Activated T-helper 1 cell treated with anti-CD3 and anti-CD28 coated beads, Interleukin-12 subunit alpha, Interleukin-12 subunit beta, Interleukin-2, Interleukin-4 antibody, amounts not matched to agents 30 ng/mL and 10 ng/mL and 1 ng/mL, durations not matched to agents 14 hours and 24 hours and 36 hours (primary cell): Measurements from ENCODE around the gene MAP3K21. TPM values are rescaled to one million over a fixed set of nuclear protein-coding genes. Genes with fewer than 3 reads are reported as not detected.

ENCODE experiments used
- DNase-seq: peaks from one replicate; pipeline ENCODE4 v3.0.0; 2021; ENCODE audit warnings: low spot score
- H3K27ac Mint-ChIP-seq: one replicate; pipeline ENCODE4 v1.8.0; 2021; ENCODE audit warnings: mild to moderate bottlenecking, mixed read lengths
- H3K27me3 Mint-ChIP-seq: one replicate; pipeline ENCODE4 v1.8.0; 2022; ENCODE audit warnings: mild to moderate bottlenecking, moderate library complexity, mixed read lengths; ENCODE audit not compliant: insufficient read depth
- H3K36me3 Mint-ChIP-seq: one replicate; pipeline ENCODE4 v1.8.0; 2021; ENCODE audit warnings: low read depth, mixed read lengths
- H3K4me1 Mint-ChIP-seq: one replicate; pipeline ENCODE4 v1.8.0; 2021; ENCODE audit warnings: low read depth, mixed read lengths
- H3K4me3 Mint-ChIP-seq: one replicate; pipeline ENCODE4 v1.8.0; 2021; ENCODE audit warnings: mild to moderate bottlenecking, moderate library complexity, mixed read lengths
- H3K9me3 Mint-ChIP-seq: one replicate; pipeline ENCODE4 v1.8.0; 2021; ENCODE audit warnings: mixed read lengths
- intact Hi-C: fragments of 100-400 bp; cut with micrococcal nuclease; formaldehyde crosslinking; loops from one replicate; pipeline ENCODE4 v1.15.1; 2024
- total RNA-seq: library from RNA; stranded (reverse); gene quantifications from 2 replicates; pipeline ENCODE4 v1.2.3, GENCODE V29; 2022

Gene MAP3K21
- total RNA-seq, 1 donor from 2014 or later, result 2.1 TPM

DNA sequence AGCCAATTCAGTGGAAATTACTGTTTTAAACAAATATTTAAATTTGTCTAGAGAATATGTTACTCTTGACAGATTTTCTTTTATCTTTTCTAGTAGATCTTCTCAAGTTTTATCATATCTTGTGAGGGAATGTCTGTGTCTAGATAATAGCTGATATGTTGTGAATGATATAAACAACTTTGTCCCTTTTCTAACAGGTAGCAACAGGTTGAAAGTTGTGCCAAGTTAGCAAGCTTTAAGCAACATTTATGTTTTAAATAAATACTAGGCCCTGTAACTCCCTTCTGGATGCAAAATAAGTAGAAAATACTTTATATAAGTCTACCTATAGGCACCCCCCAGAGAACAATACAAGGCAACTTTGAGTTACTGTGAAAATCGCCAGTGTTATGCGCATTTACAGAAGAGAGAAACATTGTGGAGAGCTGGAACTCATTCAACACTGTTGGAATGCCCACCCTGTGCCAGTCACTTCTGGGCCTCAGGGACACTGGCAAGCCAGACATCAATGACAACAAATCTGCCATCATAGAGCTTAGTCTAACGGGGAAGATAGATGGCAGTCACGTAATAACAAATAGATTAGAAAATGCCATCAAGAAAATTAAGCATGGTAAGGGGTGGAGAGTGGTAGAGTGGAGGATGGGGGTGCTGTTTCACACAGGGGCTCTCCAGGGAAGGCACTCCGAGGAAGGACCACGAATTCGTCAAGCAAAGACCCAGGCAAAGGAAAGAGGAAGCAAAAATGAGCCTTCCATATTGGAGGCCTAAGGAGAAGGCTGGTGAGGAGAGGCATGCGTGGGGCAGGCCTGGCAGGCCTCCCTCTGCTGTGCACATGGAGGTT, 4.4 kb downstream of the MAP3K21 start:
- intact Hi-C loops, result no loop called here
- DNase-seq, result no peak
- H3K9me3 Mint-ChIP-seq, result no peaks in the 10 kb centered on the region
- H3K4me1 Mint-ChIP-seq, result peaks cover 8% of the 10 kb centered on the region
- H3K4me3 Mint-ChIP-seq, result no peak overlapping the region
- H3K27me3 Mint-ChIP-seq, result peaks cover 24% of the 10 kb centered on the region
- H3K27ac Mint-ChIP-seq, result no peak overlapping the region
- H3K36me3 Mint-ChIP-seq, result no peaks in the 10 kb centered on the region

DNA sequence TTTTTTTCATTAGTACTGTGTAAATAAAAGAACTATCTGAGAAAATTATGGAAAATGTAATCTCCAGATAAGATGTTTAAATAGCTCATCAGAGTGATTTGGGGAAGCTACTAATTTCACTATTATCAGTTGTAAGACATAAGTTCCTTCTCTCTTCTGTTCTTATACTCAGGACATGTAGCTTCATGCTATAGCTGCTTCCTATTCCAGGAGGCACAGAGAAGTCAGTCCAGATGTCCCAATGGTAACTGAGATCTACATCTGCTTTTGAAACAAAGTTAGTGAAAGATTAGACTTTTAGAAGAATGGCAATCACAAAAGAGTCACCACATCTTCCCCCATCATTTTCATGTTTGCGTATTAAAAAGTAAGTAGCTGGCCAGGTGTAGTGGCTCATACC, 5.6 kb downstream of the MAP3K21 start:
- intact Hi-C loops, result no loop called here
- Mint-ChIP-seq H3K4me1 (peaks cover 7% of the 10 kb centered on the region), H3K27me3 (peaks cover 27% of the 10 kb centered on the region), H3K9me3 (no peaks in the 10 kb centered on the region), H3K27ac (no peak overlapping the region), H3K4me3 (no peak overlapping the region), H3K36me3 (no peaks in the 10 kb centered on the region)
- DNase-seq, result no peak

DNA sequence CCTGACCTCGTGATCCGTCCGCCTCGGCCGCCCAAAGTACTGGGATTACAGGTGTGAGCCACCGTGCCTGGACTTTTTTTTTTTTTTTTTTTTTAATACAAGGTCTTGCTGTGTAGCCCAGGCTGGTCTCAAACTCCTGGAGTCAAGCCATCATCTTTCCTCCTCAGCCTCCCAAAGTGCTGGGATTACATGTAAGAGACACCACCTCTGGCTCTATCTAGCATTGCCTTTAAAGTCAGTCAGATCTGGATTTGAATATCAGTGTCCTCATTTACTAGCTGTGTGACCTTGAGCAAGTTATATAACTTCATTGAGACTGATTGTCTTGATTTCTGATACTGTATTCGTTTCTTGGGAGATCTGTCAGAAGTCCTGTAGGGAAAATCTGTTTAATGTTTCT, 6.6 kb downstream of the MAP3K21 start:
- no peaks in the 10 kb centered on the region for H3K36me3 Mint-ChIP-seq
- no peak for DNase-seq
- H3K27me3 Mint-ChIP-seq, result peaks cover 29% of the 10 kb centered on the region
- H3K9me3 Mint-ChIP-seq, result no peaks in the 10 kb centered on the region
- intact Hi-C loops, result no loop called here
- H3K4me3 Mint-ChIP-seq, result no peak overlapping the region
- no peak overlapping the region for H3K27ac Mint-ChIP-seq
- H3K4me1 Mint-ChIP-seq, result peaks cover 2% of the 10 kb centered on the region

DNA sequence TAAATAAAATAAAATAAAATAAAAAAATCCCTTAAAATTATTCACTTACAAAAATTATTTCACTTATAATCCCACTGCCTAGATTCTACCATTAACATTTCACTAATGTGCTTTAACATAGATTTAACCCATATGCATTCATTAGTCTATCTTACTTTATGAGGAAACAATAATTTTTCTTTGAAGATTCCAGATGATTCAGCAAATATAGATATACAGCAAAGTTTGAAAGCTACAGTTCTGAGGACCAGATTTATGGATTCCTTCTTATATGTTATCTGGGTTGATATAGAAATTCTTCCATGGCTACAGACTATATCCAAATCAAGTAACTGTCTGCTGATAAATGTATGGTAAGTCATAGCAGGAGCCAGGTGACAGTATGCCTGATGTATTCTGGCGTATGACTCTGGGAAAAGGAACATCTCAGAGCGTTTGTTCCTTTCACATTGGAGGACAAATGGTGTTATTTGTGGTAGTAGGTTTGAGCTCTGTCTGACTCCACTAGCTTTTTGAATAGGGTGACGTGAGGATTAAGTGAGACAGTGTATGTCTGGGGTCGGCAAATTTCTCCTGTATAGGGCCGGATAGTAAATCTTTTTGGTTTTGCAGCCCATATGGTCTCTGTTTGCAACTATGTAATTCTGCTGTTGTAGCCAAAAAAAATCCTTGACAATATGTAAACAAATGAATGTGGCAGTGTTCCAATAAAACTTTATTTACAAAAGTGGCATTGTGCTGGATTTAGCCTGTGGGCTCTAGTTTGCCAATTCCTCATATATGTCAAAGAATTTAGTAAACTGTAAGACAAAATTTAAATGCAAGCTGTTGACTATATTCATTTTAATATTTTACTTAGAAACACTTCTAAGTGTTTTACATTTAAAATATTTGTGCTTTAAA, 9.3 kb downstream of the MAP3K21 start:
- Mint-ChIP-seq H3K27ac (no peak overlapping the region), H3K4me3 (no peak overlapping the region), H3K4me1 (no peaks in the 10 kb centered on the region), H3K27me3 (peaks cover 31% of the 10 kb centered on the region), H3K36me3 (no peaks in the 10 kb centered on the region), H3K9me3 (no peaks in the 10 kb centered on the region)
- DNase-seq, result no peak
- intact Hi-C loops, result no loop called here

DNA sequence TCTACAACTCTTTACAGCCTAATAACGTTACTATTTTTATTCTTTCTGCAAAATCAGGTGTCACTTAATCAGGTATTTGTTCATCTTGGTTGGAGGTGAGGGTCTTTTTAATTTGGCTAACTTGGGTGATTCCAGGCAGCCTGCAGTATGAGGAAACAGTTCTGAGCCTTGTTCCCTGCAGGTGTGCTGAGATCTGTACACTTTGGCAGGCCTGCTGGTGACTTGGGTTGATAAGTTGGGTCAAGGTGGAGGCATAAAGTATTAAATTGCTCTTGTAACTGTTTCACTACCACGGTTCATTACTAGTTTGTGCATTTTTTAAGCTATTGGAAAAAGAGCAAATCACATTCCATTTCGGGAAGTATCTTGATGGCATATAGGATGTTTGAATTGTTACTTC, 10.0 kb downstream of the MAP3K21 start:
- Mint-ChIP-seq H3K4me3 (no peak overlapping the region), H3K36me3 (no peaks in the 10 kb centered on the region), H3K27me3 (peaks cover 28% of the 10 kb centered on the region), H3K9me3 (no peaks in the 10 kb centered on the region), H3K27ac (no peak overlapping the region), H3K4me1 (no peaks in the 10 kb centered on the region)
- intact Hi-C loops, result no loop called here
- DNase-seq, result no peak

DNA sequence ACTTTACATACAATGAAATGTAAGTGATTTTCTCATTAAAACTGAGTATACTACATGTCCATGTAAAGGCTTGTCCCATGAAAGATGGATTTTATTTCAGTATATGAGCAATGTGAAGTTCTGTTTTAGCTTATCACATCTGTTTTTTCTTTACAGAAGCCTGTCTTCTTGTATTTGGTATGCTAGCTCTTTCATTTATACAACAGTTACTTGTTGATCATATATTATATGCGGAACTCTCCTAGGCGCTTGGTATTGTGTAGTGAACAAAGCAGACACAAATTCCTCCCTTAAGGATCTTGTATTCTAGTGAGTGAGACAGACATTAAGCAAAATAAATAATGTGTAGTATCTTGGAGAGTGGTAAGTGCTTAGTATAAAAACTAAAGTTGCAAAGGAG, 10.6 kb downstream of the MAP3K21 start:
- intact Hi-C loops, result no loop called here
- DNase-seq, result no peak
- Mint-ChIP-seq H3K27ac (no peak overlapping the region), H3K27me3 (peaks cover 28% of the 10 kb centered on the region), H3K36me3 (no peaks in the 10 kb centered on the region), H3K4me1 (no peaks in the 10 kb centered on the region), H3K4me3 (no peak overlapping the region), H3K9me3 (no peaks in the 10 kb centered on the region)

DNA sequence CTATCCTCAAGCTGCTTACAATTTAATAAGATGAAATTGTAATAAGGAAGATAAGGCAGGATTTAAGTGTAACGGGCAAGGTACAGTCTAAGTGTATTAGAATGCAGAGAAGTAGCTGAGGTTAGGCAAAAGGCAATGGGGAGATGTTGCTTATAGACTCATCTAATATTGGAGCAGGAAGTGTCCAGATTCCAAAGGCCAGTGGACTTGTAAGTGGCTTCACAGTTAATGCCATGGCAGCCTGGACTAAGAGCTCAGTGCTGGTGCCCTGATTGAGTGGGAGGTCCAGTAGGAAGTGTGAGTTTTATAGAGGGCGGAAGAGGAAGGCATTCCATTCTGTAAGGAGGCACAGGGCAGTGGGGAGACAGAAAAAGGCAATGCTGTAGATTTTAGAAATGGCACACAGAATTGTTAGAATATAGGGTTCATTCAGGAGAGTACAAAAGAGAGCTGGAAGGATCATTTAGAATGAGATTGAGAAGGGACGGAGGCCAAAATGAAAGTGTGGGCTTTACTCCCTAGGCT, 12.6 kb downstream of the MAP3K21 start:
- Mint-ChIP-seq H3K36me3 (no peaks in the 10 kb centered on the region), H3K27me3 (peaks cover 34% of the 10 kb centered on the region), H3K4me1 (no peaks in the 10 kb centered on the region)

DNA sequence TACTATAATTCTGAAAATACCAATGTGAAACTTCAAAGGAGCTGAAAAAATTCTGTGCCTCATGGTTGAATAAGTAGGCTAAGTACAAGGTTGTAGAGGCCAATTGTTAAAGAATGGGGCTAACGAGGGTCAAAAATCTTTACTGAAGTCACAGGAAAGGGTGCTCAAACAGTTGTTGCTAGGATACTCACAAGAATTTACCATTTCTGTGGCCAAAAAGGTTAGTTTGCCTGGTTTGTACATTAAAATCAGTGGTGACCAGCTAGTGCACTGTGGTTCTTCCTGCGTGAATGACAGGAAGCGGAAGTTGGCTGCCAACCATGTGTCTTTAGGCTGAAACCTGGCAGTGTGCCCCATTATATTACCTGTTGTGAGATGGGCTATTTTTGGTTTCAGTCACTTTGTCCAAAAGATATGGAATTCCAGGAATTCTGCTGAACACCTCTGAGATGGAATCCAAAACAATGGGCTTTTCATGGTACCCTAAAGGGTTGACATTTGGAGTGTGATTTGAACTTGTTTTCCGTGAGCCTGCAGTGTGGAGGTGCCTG, 13.5 kb downstream of the MAP3K21 start:
- no peaks in the 10 kb centered on the region for H3K9me3 Mint-ChIP-seq
- DNase-seq, result no peak

More for the DNA sequence above, 12.6 kb downstream of the MAP3K21 start:
- no peak for DNase-seq
- Mint-ChIP-seq H3K27ac (no peak overlapping the region), H3K4me3 (no peak overlapping the region), H3K9me3 (no peaks in the 10 kb centered on the region)
- intact Hi-C loops, result no loop called here

DNA sequence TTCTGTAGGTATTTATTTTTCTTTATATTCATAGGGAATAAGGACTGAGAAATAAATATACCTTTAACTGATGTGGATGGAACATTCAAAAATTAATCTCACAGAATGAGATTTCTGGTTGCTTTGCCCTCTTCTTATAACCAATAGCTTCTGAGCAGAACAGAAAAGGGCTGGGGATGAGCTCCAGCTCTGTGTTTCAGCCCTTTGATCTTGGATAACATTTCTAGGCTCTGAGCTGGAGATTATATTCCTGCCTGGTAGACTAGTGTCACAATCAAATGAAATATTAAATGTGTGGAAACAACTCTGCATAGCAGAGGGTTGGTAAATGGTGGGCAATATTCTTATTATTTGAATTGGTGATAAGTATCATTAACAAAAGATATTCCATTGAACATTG, 14.6 kb downstream of the MAP3K21 start:
- no peak overlapping the region for H3K4me3 Mint-ChIP-seq
- H3K4me1 Mint-ChIP-seq, result no peaks in the 10 kb centered on the region
- no peaks in the 10 kb centered on the region for H3K9me3 Mint-ChIP-seq
- intact Hi-C loops, result no loop called here
- peaks cover 29% of the 10 kb centered on the region for H3K27me3 Mint-ChIP-seq
- no peak for DNase-seq
- no peaks in the 10 kb centered on the region for H3K36me3 Mint-ChIP-seq
- no peak overlapping the region for H3K27ac Mint-ChIP-seq

More for the DNA sequence above, 13.5 kb downstream of the MAP3K21 start:
- H3K4me1 Mint-ChIP-seq, result no peaks in the 10 kb centered on the region
- H3K4me3 Mint-ChIP-seq, result no peak overlapping the region
- peaks cover 34% of the 10 kb centered on the region for H3K27me3 Mint-ChIP-seq
- no peaks in the 10 kb centered on the region for H3K36me3 Mint-ChIP-seq
- no peak overlapping the region for H3K27ac Mint-ChIP-seq
- intact Hi-C loops, result no loop called here

DNA sequence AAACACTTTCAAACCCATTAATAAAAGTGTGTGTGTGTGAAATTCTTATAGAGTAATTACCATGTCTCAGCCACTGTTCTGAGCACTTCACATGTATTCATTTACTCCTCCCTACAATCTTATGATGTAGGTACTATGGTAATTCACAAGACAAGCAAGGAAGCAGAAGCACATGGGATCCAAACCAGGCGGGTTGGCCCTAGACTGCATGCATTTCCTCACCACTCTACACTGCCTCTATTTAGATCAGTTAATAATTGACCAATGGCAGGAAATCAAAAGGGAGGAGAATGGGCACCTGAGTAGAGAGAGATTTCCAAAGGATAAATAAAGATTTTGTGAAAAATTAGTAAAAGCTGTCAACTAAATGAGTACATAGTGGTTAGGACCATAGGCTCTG, 15.7 kb downstream of the MAP3K21 start:
- Mint-ChIP-seq H3K36me3 (no peaks in the 10 kb centered on the region), H3K27me3 (peaks cover 23% of the 10 kb centered on the region), H3K9me3 (no peaks in the 10 kb centered on the region), H3K27ac (no peak overlapping the region), H3K4me3 (no peak overlapping the region), H3K4me1 (no peaks in the 10 kb centered on the region)
- intact Hi-C loops, result no loop called here
- no peak for DNase-seq

DNA sequence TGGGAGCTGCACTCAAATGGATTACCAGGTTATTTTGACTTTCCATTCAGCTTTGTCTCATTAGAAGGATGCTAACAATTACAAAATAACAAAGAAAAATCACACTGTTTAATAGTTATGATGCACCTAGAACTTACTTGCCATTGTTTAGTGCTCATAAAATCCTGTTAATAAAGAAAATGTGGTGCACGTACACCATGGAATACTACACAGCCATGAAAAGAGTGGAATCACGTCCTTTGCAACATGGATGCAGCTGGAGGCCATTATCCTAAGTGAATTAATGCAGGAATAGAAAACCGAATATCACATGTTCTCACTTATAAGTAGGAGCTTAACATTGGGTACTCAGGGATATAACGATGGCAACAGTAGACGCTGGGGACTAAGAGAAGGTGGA, 19.8 kb downstream of the MAP3K21 start:
- Mint-ChIP-seq H3K4me3 (no peak overlapping the region), H3K4me1 (no peaks in the 10 kb centered on the region), H3K36me3 (no peaks in the 10 kb centered on the region), H3K9me3 (no peaks in the 10 kb centered on the region), H3K27me3 (peaks cover 11% of the 10 kb centered on the region), H3K27ac (no peak overlapping the region)
- intact Hi-C loops, result no loop called here
- DNase-seq, result no peak

DNA sequence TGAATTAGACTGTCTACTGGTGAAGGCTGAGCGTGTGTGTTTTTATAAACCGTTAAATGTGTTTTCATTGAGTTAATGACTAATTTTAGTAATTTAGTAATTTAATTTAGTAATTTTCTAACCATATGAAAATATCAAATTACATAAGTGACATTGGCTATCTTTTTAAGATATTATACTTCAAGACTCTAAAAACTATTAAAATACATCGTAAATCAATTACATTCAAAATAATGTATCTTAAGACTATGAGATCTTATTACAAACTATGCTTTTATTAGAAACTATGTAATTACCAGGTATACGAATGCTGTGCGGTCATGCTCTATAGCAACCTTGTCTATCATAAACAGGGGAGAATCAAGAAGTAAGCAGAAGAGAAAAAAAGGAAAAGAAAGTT, 21.6 kb downstream of the MAP3K21 start:
- no peak overlapping the region for H3K27ac Mint-ChIP-seq

DNA sequence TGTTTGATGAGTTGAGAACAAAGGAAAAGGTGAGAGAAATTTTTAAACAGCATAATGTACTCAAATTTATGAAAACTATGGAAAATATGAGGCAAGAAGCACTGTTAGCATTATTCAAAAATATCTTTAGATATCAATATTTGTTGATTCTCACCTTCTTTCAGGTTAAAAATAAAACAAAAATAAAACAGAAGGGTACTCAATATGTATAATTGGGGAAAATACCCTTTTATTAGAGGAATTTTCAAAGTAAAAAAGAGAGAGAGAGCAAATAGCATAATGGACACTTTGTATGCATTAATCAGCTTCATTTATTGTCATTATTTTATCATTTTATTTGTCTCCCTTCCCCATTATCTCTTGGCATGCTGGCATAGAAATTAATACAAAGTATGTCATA, 27.5 kb downstream of the MAP3K21 start:
- no peak overlapping the region for H3K4me3 Mint-ChIP-seq
- peaks cover 2% of the 10 kb centered on the region for H3K36me3 Mint-ChIP-seq
- no peak overlapping the region for H3K27ac Mint-ChIP-seq
- H3K27me3 Mint-ChIP-seq, result peaks cover 4% of the 10 kb centered on the region
- H3K4me1 Mint-ChIP-seq, result peaks cover 11% of the 10 kb centered on the region
- DNase-seq, result no peak
- H3K9me3 Mint-ChIP-seq, result no peaks in the 10 kb centered on the region
- intact Hi-C loops, result no loop called here

More for the DNA sequence above, 21.6 kb downstream of the MAP3K21 start:
- no peak for DNase-seq
- H3K27me3 Mint-ChIP-seq, result peaks cover 9% of the 10 kb centered on the region
- intact Hi-C loops, result no loop called here
- H3K9me3 Mint-ChIP-seq, result no peaks in the 10 kb centered on the region
- no peak overlapping the region for H3K4me3 Mint-ChIP-seq
- H3K36me3 Mint-ChIP-seq, result no peaks in the 10 kb centered on the region
- no peaks in the 10 kb centered on the region for H3K4me1 Mint-ChIP-seq
